Hepatocyte (in vitro differentiated cells): ENCODE results near the gene MPDZ.

Source experiments
- EZH2 ChIP-seq: fragments of 200-600 bp; sonication (generic); IDR thresholded peaks from 2 replicates; pipeline ENCODE4 v1.6.1; 2016; ENCODE audit warnings: antibody characterized with exemption, mild to moderate bottlenecking, borderline replicate concordance
- EZH2phosphoT487 ChIP-seq: fragments of 200-600 bp; sonication (generic); IDR thresholded peaks from one replicate; pipeline ENCODE4 v1.6.1; 2018; ENCODE audit warnings: antibody characterized with exemption, mild to moderate bottlenecking, low read depth, moderate library complexity; ENCODE audit not compliant: unreplicated experiment, severe bottlenecking
- TF ChIP-seq, protein P1 (sequence below): fragments of 200-600 bp; sonication (generic); IDR thresholded peaks from 2 replicates; pipeline ENCODE4 v1.5.1; 2016; ENCODE audit warnings: antibody characterized with exemption, mild to moderate bottlenecking; ENCODE audit not compliant: poor library complexity

- TF ChIP-seq, protein P1, sequence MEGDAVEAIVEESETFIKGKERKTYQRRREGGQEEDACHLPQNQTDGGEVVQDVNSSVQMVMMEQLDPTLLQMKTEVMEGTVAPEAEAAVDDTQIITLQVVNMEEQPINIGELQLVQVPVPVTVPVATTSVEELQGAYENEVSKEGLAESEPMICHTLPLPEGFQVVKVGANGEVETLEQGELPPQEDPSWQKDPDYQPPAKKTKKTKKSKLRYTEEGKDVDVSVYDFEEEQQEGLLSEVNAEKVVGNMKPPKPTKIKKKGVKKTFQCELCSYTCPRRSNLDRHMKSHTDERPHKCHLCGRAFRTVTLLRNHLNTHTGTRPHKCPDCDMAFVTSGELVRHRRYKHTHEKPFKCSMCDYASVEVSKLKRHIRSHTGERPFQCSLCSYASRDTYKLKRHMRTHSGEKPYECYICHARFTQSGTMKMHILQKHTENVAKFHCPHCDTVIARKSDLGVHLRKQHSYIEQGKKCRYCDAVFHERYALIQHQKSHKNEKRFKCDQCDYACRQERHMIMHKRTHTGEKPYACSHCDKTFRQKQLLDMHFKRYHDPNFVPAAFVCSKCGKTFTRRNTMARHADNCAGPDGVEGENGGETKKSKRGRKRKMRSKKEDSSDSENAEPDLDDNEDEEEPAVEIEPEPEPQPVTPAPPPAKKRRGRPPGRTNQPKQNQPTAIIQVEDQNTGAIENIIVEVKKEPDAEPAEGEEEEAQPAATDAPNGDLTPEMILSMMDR, result no peak
- TF ChIP-seq EZH2 (no peak), EZH2phosphoT487 (no peak)
Measured at GRCh38 chr9:13063880-13064459, 215.5 kb downstream of the MPDZ start.
